ENCODE results near the gene OBP2A.

DNA sequence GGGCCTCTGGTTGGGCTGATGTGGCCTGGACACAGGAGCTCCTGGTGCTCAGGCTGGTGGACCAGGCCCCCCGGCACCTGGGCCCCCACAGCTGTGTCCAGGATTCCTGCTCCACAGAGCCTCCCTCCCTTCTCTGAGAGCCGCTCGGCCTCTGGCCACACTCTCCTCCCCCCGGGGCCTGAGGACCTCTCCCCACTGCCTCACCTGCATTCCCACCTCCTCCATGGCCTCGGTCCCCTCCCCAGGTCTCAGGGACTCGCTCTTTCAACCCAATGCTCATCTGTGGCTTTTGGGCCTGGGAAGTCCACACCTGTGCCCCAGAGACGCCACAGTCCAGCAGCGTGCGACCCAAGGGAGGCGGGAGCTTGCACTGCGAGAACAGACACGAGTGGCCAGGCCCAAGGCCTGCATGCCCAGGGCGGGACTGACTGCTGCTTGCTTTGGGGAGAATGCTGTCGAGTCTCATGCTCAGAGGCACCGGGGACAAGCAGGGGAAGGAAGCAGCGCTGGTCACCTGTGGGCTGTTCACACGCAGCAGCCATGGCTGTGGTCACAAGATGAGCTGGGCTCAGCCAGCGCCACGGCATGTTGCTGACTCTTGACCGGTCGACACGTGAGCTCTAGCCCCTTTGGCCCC lies 30.2 kb downstream of the OBP2A start:
- TF ChIP-seq, protein P1, sequence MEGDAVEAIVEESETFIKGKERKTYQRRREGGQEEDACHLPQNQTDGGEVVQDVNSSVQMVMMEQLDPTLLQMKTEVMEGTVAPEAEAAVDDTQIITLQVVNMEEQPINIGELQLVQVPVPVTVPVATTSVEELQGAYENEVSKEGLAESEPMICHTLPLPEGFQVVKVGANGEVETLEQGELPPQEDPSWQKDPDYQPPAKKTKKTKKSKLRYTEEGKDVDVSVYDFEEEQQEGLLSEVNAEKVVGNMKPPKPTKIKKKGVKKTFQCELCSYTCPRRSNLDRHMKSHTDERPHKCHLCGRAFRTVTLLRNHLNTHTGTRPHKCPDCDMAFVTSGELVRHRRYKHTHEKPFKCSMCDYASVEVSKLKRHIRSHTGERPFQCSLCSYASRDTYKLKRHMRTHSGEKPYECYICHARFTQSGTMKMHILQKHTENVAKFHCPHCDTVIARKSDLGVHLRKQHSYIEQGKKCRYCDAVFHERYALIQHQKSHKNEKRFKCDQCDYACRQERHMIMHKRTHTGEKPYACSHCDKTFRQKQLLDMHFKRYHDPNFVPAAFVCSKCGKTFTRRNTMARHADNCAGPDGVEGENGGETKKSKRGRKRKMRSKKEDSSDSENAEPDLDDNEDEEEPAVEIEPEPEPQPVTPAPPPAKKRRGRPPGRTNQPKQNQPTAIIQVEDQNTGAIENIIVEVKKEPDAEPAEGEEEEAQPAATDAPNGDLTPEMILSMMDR (IDR thresholded peaks at IDR 0.05): no peak
- no peak for TF ChIP-seq EZH2 (IDR thresholded peaks at IDR 0.05; ENCODE audit: borderline replicate concordance, insufficient read depth, low read depth, low read length, poor library complexity, severe bottlenecking)
